ENCODE results near the gene TARS2. TPM values are rescaled to one million over a fixed set of nuclear protein-coding genes. Genes with fewer than 3 reads are reported as not detected.

TARS2 gene
- polyA plus RNA-seq, 1 experiment: 17.7 TPM

DNA sequence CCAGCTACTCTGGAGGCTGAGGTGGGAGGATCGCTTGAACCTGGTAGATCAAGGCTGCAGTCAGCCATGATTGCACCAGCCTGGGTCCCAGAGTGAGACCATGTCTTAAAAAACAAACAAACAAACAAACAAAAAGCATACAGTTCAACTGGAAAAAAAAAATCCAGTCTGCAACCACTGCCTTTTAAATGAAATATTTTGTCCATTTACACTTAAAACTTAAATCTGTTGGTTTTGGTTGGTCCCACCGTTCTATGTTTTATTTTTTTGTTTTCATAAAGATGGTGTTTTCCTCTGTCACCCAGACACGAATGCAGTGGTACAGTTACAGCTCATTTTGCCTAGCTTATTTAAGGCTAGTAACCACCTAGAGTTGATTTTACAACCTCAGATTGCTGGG, 38.1 kb downstream of the TARS2 start:
- ChIA-PET CTCF (interaction anchor here (1.2 kb wide), 1 partner anchor 8 kb away, joined by 3 read pairs; no protein-coding TSS in a partner anchor), POLR2A (no interaction called here)
- no peak for TF ChIP-seq CTCF (IDR thresholded peaks at IDR 0.05; ENCODE audit: insufficient read depth, low read depth, low read length)
- Histone ChIP-seq H3K27me3 (ENCODE audit: control insufficient read depth, insufficient read depth, low read length) (no peaks in the 10 kb centered on the region), H3K36me3 (ENCODE audit: control insufficient read depth, insufficient read depth, low read length) (no peaks in the 10 kb centered on the region), H3K4me3 (ENCODE audit: low read depth, low read length) (no peak overlapping the region)
- DNase-seq (ENCODE audit: low read depth): no peak

- no peak for DNase-seq (ENCODE audit: low read depth)
- POLR2A ChIA-PET: no interaction called here
- no peak for TF ChIP-seq CTCF (IDR thresholded peaks at IDR 0.05; ENCODE audit: insufficient read depth, low read depth, low read length)
- CTCF ChIA-PET: interaction anchor here (0.6 to 2.1 kb wide), 3 partner anchors 10 to 272 kb away, joined by 3 to 6 read pairs (median 4); no protein-coding TSS in a partner anchor
- Histone ChIP-seq H3K36me3 (ENCODE audit: control insufficient read depth, insufficient read depth, low read length) (no peaks in the 10 kb centered on the region), H3K27me3 (ENCODE audit: control insufficient read depth, insufficient read depth, low read length) (no peaks in the 10 kb centered on the region), H3K4me3 (ENCODE audit: low read depth, low read length) (no peak overlapping the region)
Observed at GRCh38 chr1:150528196-150528595, 41.0 kb downstream of the TARS2 start.

- no peaks in the 10 kb centered on the region for H3K27me3 ChIP-seq (ENCODE audit: control insufficient read depth, insufficient read depth, low read length)
- CTCF ChIA-PET: interaction anchor here (1.0 to 2.1 kb wide), 6 partner anchors 9 to 67 kb away, joined by 3 to 7 read pairs (median 4); no protein-coding TSS in a partner anchor
- no peak for TF ChIP-seq CTCF (IDR thresholded peaks at IDR 0.05; ENCODE audit: insufficient read depth, low read depth, low read length)
- DNase-seq (ENCODE audit: low read depth): no peak
- POLR2A ChIA-PET: interaction anchor here (0.7 kb wide), 1 partner anchor 19 kb away, joined by 5 read pairs; no protein-coding TSS in a partner anchor
- no peaks in the 10 kb centered on the region for H3K36me3 ChIP-seq (ENCODE audit: control insufficient read depth, insufficient read depth, low read length)
- no peak overlapping the region for H3K4me3 ChIP-seq (ENCODE audit: low read depth, low read length)
Observed at GRCh38 chr1:150529017-150529416, 41.8 kb downstream of the TARS2 start.

GRCh38 chr1:150530491-150531159, 43.4 kb downstream of the TARS2 start:
- ChIA-PET CTCF (interaction anchor here (0.8 to 3.6 kb wide), 5 partner anchors 12 to 275 kb away, joined by 3 to 37 read pairs (median 3); partner anchors contain the start of genes ADAMTSL4 and FALEC), POLR2A (no interaction called here)
- H3K4me3 ChIP-seq (ENCODE audit: low read depth, low read length): no peak overlapping the region
- H3K36me3 ChIP-seq (ENCODE audit: control insufficient read depth, insufficient read depth, low read length): no peaks in the 10 kb centered on the region
- DNase-seq (ENCODE audit: low read depth): no peak
- TF ChIP-seq CTCF (IDR thresholded peaks at IDR 0.05; ENCODE audit: insufficient read depth, low read depth, low read length): no peak
- H3K27me3 ChIP-seq (ENCODE audit: control insufficient read depth, insufficient read depth, low read length): no peaks in the 10 kb centered on the region

DNA sequence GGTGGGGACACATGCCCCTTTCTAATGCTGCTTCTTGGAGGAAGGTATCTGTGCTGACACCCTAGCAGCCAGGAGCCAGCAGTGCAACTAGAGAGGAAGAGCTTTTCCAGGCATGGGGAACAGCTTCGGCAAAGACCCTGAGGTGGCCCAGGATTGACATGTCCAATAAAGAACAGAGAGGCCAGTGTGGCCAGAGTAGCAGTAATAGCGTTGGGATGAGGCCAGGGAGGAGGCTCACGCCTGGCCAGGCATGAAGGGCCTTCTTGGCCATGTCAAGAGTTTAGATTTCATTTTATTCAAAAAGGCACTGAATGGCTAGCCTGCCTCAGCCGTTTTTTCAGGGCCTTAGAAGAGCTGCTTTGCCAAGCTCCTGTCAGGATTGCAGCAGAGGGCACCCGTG, 45.6 kb downstream of the TARS2 start:
- Histone ChIP-seq H3K36me3 (ENCODE audit: control insufficient read depth, insufficient read depth, low read length) (no peaks in the 10 kb centered on the region), H3K27me3 (ENCODE audit: control insufficient read depth, insufficient read depth, low read length) (no peaks in the 10 kb centered on the region), H3K4me3 (ENCODE audit: low read depth, low read length) (no peak overlapping the region)
- ChIA-PET CTCF (interaction anchor here (0.6 to 3.6 kb wide), 27 partner anchors 8 to 282 kb away, joined by 3 to 37 read pairs (median 5); partner anchors contain the start of genes ECM1, FALEC and RPRD2), POLR2A (interaction anchor here (1.2 kb wide), 1 partner anchor 17 kb away, joined by 4 read pairs; the partner anchor contains the start of gene FALEC)
- no peak for DNase-seq (ENCODE audit: low read depth)
- TF ChIP-seq CTCF (IDR thresholded peaks at IDR 0.05; ENCODE audit: insufficient read depth, low read depth, low read length): no peak
